PC-9 (cell line): ENCODE results near the gene MCFD2. TPM values are rescaled to one million over a fixed set of nuclear protein-coding genes. Genes with fewer than 3 reads are reported as not detected.

ENCODE experiments used
- BruUV-seq: library from RNA; stranded (reverse); fragments of 400-500 nt; replicated peaks from 2 replicates; lab custom pipeline; 2021; lab: Mats Ljungman, UMichigan
- CTCF ChIA-PET: fragments of 300-600 bp; sonication (Branson Sonifier 250); formaldehyde crosslinking; loops from one replicate; lab custom pipeline; 2022; ENCODE audit warnings: antibody characterized with exemption; lab: Charles Lee
- POLR2A ChIA-PET: fragments of 300-600 bp; sonication (Branson Sonifier 250); formaldehyde crosslinking; loops from one replicate; lab custom pipeline; 2022; ENCODE audit warnings: antibody characterized with exemption; ENCODE audit not compliant: unreplicated experiment; lab: Charles Lee
- DNase-seq, 2 experiments: peaks; one replicate each; pipeline versions ENCODE4 v3.0.0 to v3.0.0-alpha.2; 2015 to 2022; ENCODE audit warnings: mixed read lengths in 1 of 2
- H2AFZ ChIP-seq: fragments of 200-600 bp; sonication (generic); 2 replicates; pipeline ENCODE4 v1.8.1; 2017; ENCODE audit warnings: antibody characterized with exemption
- H3F3A ChIP-seq: fragments of 200-600 bp; sonication (generic); 2 replicates; pipeline ENCODE4 v1.8.1; 2017; ENCODE audit warnings: antibody characterized with exemption, mild to moderate bottlenecking, low read depth; ENCODE audit not compliant: insufficient read depth
- H3K27ac ChIP-seq: fragments of 200-600 bp; sonication (generic); 2 replicates; pipeline ENCODE4 v1.6.1; 2016; ENCODE audit warnings: mixed run types
- H3K27me3 ChIP-seq: fragments of 200-600 bp; sonication (generic); 2 replicates; pipeline ENCODE4 v1.6.1; 2016; ENCODE audit warnings: low read depth, mixed run types; ENCODE audit not compliant: insufficient read depth
- H3K36me3 ChIP-seq: fragments of 200-600 bp; sonication (generic); 2 replicates; pipeline ENCODE4 v1.6.1; 2016; ENCODE audit warnings: low read depth, mixed run types
- H3K4me1 ChIP-seq: fragments of 200-600 bp; sonication (generic); replicated peaks from 2 replicates; pipeline ENCODE4 v1.6.1; 2016; ENCODE audit warnings: mixed run types; ENCODE audit not compliant: insufficient read depth
- H3K4me2 ChIP-seq: fragments of 200-600 bp; sonication (generic); 2 replicates; pipeline ENCODE4 v1.6.1; 2017; ENCODE audit warnings: mixed run types
- H3K4me3 ChIP-seq: fragments of 200-600 bp; sonication (generic); 2 replicates; pipeline ENCODE4 v1.6.1; 2016; ENCODE audit warnings: mixed run types
- H3K79me2 ChIP-seq: fragments of 200-600 bp; sonication (generic); 2 replicates; pipeline ENCODE4 v1.6.1; 2017; ENCODE audit warnings: low read depth, mixed run types
- H3K9me2 ChIP-seq: fragments of 200-600 bp; sonication (generic); 2 replicates; pipeline ENCODE4 v1.8.1; 2017; ENCODE audit warnings: mild to moderate bottlenecking; ENCODE audit not compliant: insufficient read depth
- H3K9me3 ChIP-seq: fragments of 200-600 bp; sonication (generic); 2 replicates; pipeline ENCODE4 v1.8.1; 2016; ENCODE audit warnings: low read depth; ENCODE audit not compliant: insufficient read depth
- H4K20me1 ChIP-seq: fragments of 200-600 bp; sonication (generic); 2 replicates; pipeline ENCODE4 v1.8.1; 2017; ENCODE audit not compliant: insufficient read depth
- EZH2 ChIP-seq: fragments of 200-600 bp; sonication (generic); IDR thresholded peaks from 2 replicates; pipeline ENCODE4 v1.8.0; 2017; ENCODE audit warnings: antibody characterized with exemption, low read depth
- intact Hi-C: fragments of 100-400 bp; cut with micrococcal nuclease; formaldehyde crosslinking; loops from one replicate; pipeline ENCODE4 v1.10.0; 2022; ENCODE audit not compliant: unreplicated experiment
- total RNA-seq: library from RNA; stranded (reverse); gene quantifications from 2 replicates; pipeline ENCODE4 v1.2.3, GENCODE V29; 2021
- TF ChIP-seq, protein P1 (sequence below): fragments of 200-600 bp; sonication (generic); conservative IDR thresholded peaks from 2 replicates; pipeline ENCODE4 v1.6.1; 2017; ENCODE audit warnings: mixed run types, antibody characterized with exemption, mild to moderate bottlenecking, moderate library complexity

Gene MCFD2
- total RNA-seq, 1 experiment from 2014 or later, result 163 TPM

GRCh38 chr2:46958431-46959017 is 42.9 kb upstream of the MCFD2 start:
- H3K36me3 ChIP-seq, result peaks cover 9% of the 10 kb centered on the region
- H3K9me2 ChIP-seq, result no peaks in the 10 kb centered on the region
- no peak overlapping the region for H3K27ac ChIP-seq
- POLR2A ChIA-PET, result no interaction called here
- H3K4me3 ChIP-seq, result no peak overlapping the region
- intact Hi-C loops, result no loop called here
- no peak overlapping the region for H2AFZ ChIP-seq
- no peak overlapping the region for H3K4me2 ChIP-seq
- no peak for TF ChIP-seq EZH2
- TF ChIP-seq, protein P1, sequence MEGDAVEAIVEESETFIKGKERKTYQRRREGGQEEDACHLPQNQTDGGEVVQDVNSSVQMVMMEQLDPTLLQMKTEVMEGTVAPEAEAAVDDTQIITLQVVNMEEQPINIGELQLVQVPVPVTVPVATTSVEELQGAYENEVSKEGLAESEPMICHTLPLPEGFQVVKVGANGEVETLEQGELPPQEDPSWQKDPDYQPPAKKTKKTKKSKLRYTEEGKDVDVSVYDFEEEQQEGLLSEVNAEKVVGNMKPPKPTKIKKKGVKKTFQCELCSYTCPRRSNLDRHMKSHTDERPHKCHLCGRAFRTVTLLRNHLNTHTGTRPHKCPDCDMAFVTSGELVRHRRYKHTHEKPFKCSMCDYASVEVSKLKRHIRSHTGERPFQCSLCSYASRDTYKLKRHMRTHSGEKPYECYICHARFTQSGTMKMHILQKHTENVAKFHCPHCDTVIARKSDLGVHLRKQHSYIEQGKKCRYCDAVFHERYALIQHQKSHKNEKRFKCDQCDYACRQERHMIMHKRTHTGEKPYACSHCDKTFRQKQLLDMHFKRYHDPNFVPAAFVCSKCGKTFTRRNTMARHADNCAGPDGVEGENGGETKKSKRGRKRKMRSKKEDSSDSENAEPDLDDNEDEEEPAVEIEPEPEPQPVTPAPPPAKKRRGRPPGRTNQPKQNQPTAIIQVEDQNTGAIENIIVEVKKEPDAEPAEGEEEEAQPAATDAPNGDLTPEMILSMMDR, result no peak
- H3K27me3 ChIP-seq, result no peaks in the 10 kb centered on the region
- peaks cover 52% of the 10 kb centered on the region for H3K4me1 ChIP-seq
- H3K79me2 ChIP-seq, result peaks cover 41% of the 10 kb centered on the region
- CTCF ChIA-PET, result interaction anchor here (0.6 kb wide), 1 partner anchor 31 kb away, joined by 6 read pairs; no protein-coding TSS in a partner anchor
- no TSS peak for BruUV-seq
- peaks cover 52% of the 10 kb centered on the region for H3F3A ChIP-seq
- no peak for DNase-seq
- H3K9me3 ChIP-seq, result no peaks in the 10 kb centered on the region
- H4K20me1 ChIP-seq, result no peaks in the 10 kb centered on the region

DNA sequence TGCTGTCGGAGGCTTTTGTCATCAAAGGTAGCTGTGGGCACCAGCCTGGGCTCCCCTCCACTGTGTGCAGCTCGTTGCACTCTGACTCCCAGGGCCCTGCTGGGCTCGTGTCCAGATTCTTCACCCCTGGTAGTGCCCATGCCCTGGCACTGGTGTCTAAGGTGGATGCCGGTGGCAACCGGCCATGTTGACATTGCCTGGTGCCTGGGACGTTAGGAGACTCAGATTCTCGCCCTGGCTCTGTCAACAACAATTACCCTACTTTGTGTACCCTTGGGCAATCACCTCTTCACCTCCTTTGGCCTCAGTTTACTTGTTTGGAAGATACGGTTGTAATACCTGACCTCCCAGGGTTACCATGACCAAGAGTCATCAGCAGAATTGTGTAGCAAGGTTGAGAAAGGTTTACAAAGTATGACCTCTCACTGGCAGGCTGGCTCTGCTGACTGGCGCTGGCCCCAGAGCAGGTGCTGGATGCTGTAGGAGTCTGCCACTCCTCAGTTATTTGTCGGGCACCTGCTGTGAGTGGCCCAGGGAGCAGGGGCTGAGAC is 41.5 kb upstream of the MCFD2 start:
- no peak overlapping the region for H3K4me3 ChIP-seq
- BruUV-seq, result no TSS peak
- CTCF ChIA-PET, result no interaction called here
- POLR2A ChIA-PET, result no interaction called here
- H3F3A ChIP-seq, result peaks cover 42% of the 10 kb centered on the region
- intact Hi-C loops, result no loop called here
- H2AFZ ChIP-seq, result no peak overlapping the region
- H3K27me3 ChIP-seq, result no peaks in the 10 kb centered on the region
- H3K9me2 ChIP-seq, result no peaks in the 10 kb centered on the region
- no peak overlapping the region for H3K4me2 ChIP-seq
- H3K9me3 ChIP-seq, result no peaks in the 10 kb centered on the region
- TF ChIP-seq, protein P1, result no peak
- no peak for TF ChIP-seq EZH2
- H3K36me3 ChIP-seq, result peaks cover 17% of the 10 kb centered on the region
- no peaks in the 10 kb centered on the region for H4K20me1 ChIP-seq
- no peak overlapping the region for H3K27ac ChIP-seq
- peaks cover 43% of the 10 kb centered on the region for H3K4me1 ChIP-seq
- no peak for DNase-seq
- H3K79me2 ChIP-seq, result peaks cover 31% of the 10 kb centered on the region

- Histone ChIP-seq H3K4me1 (peaks cover 38% of the 10 kb centered on the region), H3K4me2 (peak overlapping the region; percentile 68), H3K79me2 (peaks cover 32% of the 10 kb centered on the region), H3K27me3 (no peaks in the 10 kb centered on the region), H3K9me3 (no peaks in the 10 kb centered on the region), H3K4me3 (no peak overlapping the region), H3K9me2 (no peaks in the 10 kb centered on the region), H3F3A (peaks cover 36% of the 10 kb centered on the region), H3K27ac (peak overlapping the region; percentile 76), H4K20me1 (no peaks in the 10 kb centered on the region), H3K36me3 (peaks cover 18% of the 10 kb centered on the region), H2AFZ (no peak overlapping the region)
- TF ChIP-seq EZH2, result no peak
- TF ChIP-seq, protein P1, result no peak
- ChIA-PET POLR2A (interaction anchor here (0.7 to 1.0 kb wide), 2 partner anchors 8 to 542 kb away, joined by 3 to 4 read pairs; no protein-coding TSS in a partner anchor), CTCF (interaction anchor here (1.5 kb wide), 1 partner anchor 12 kb away, joined by 4 read pairs; no protein-coding TSS in a partner anchor)
- BruUV-seq, result TSS peak; percentile 28
- intact Hi-C loops, result loop anchor here (1.0 kb wide), 1 partner anchor 12 kb away; no protein-coding TSS in a partner anchor
- DNase-seq, result no peak
Observed at GRCh38 chr2:46955764-46956163, 40.2 kb upstream of the MCFD2 start.
